ENCODE data around the gene PIM3. TPM values are rescaled to one million over a fixed set of nuclear protein-coding genes. Genes with fewer than 3 reads are reported as not detected.

Gene PIM3
- polyA plus RNA-seq, 1 of the 3 experiments (the other 2 are of a cell fraction) = 15.3 TPM

DNA sequence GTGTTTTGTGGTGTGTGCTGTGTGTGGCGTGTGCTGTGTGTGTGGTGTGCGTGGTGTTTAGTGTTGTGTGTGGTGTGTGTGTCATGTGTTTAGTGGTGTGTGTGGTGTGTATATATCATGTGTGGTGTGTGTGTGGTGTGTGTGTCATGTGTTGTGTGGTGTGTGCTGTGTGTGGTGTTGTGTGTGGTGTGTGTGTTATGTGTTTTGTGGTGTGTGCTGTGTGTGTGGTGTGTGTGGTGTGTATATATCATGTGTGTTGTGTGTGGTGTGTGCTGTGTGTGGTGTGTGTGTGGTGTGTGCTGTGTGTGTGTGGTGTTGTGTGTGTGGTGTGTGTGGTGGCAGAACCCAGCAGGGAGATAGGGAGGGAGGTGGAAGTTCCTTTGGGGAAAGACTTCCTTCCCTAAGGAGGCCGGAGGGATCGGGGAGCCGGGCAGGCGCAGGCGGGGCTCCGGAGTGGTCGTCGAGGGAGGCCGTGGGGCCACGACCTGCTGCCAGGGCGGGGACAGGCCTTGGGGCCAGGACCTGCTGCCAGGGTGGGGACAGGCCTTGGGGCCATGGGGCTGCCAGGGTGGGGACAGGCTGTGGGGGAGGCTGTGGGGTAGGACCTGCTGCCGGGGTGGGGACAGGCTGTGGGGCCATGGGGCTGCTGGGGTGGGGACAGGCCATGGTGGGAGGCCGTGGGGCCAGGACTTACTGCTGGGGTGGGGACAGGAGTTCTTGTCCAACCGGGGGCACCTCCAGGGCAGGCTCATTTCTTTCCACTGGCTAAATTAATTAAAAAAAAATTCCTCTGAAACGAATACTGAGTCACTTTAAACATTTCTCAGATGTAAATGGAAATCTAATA lies 15.2 kb downstream of the PIM3 start:
- Histone ChIP-seq H4K20me1 (ENCODE audit: insufficient read depth) (no peaks in the 10 kb centered on the region), H3K4me3 (ENCODE audit: low read depth in 2 of 2, low read length in 1 of 2) (no peak overlapping the region), H3K36me3 (replicated peaks in 1 of 2; ENCODE audit: control insufficient read depth in 1 of 2, insufficient read depth in 2 of 2, low read length in 1 of 2) (no peaks in the 10 kb centered on the region), H3K4me1 (ENCODE audit: control insufficient read depth in 1 of 2, insufficient read depth in 2 of 2, low read depth in 1 of 2, low read length in 1 of 2) (no peaks in the 10 kb centered on the region; a peak in 1 of 4 replicates), H3K27ac (ENCODE audit: low read depth in 2 of 2, low read length in 1 of 2) (no peak overlapping the region), H3K9me2 (no peaks in the 10 kb centered on the region), H3K27me3 (ENCODE audit: insufficient read depth) (no peaks in the 10 kb centered on the region), H3K4me2 (no peak overlapping the region), H3F3A (replicated peaks; ENCODE audit: insufficient read depth) (peaks cover 13% of the 10 kb centered on the region), H2AFZ (ENCODE audit: low read depth) (no peak overlapping the region), H3K9ac (no peak overlapping the region), H3K9me3 (no peaks in the 10 kb centered on the region), H3K79me2 (ENCODE audit: insufficient read depth) (no peaks in the 10 kb centered on the region)
- CTCF ChIA-PET = interaction anchor here (1.4 kb wide), 1 partner anchor 46 kb away, joined by 4 read pairs; no protein-coding TSS in a partner anchor
- TF ChIP-seq, protein P1, sequence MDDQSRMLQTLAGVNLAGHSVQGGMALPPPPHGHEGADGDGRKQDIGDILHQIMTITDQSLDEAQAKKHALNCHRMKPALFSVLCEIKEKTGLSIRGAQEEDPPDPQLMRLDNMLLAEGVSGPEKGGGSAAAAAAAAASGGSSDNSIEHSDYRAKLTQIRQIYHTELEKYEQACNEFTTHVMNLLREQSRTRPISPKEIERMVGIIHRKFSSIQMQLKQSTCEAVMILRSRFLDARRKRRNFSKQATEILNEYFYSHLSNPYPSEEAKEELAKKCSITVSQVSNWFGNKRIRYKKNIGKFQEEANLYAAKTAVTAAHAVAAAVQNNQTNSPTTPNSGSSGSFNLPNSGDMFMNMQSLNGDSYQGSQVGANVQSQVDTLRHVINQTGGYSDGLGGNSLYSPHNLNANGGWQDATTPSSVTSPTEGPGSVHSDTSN (IDR thresholded peaks at IDR 0.05) = no peak
- TF ChIP-seq NFIC (IDR thresholded peaks at IDR 0.05; ENCODE audit: borderline replicate concordance) = no peak
- 22% methylated on average over 7 of the region's 17 CpGs for WGBS (ENCODE audit: low lambda C conversion rate)
- peak; percentile 55 for DNase-seq
- POLR2A ChIA-PET = no interaction called here

DNA sequence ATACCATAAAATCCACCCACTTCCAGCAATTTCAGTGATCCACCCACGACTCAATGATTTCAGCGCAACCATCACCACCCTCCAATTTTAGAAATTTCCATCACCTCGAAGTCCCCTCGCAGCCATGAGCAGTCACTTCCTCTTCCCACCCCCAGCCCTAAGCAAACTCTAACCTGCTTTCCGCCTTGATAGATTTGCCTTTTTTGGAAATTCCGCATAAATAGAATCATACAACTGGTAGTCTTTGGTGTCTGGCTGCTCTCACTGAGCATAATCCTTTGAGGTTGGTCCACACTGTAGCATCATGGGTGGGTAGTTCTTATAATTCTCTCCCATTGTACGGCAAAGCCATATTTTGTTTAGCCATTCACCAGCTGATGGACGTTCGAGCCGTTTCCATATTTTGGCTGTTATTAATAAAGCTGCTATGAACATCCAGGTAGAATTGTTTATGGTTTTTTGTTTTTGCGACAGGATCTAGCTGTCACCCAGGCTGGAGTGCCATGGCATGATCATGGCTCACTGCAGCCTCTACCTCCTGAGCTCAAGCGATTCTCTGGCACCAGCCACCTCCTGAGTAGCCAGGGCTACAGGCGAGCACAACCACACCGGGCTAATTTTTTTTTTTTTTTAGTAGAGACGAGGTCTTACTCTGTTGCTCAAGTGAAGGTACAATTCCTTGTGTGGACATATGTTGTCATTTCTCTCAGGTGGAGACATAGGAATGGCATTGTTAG lies 16.0 kb downstream of the PIM3 start:
- H3K27ac ChIP-seq (ENCODE audit: low read depth in 2 of 2, low read length in 1 of 2) = no peak overlapping the region
- H3K27me3 ChIP-seq (ENCODE audit: insufficient read depth) = no peaks in the 10 kb centered on the region; the same call in 1 of the 2 replicates
- no peaks in the 10 kb centered on the region for H3K9me3 ChIP-seq
- 30% methylated on average over 15 of the region's 15 CpGs for WGBS (ENCODE audit: low lambda C conversion rate)
- H3K9me2 ChIP-seq = no peaks in the 10 kb centered on the region
- no peak overlapping the region for H2AFZ ChIP-seq (ENCODE audit: low read depth)
- H3K9ac ChIP-seq = no peak overlapping the region
- peak; percentile 28 for DNase-seq
- POLR2A ChIA-PET = no interaction called here
- CTCF ChIA-PET = interaction anchor here (1.4 kb wide), 1 partner anchor 47 kb away, joined by 4 read pairs; no protein-coding TSS in a partner anchor
- no peak overlapping the region for H3K4me3 ChIP-seq (ENCODE audit: low read depth in 2 of 2, low read length in 1 of 2)
- H3F3A ChIP-seq (replicated peaks; ENCODE audit: insufficient read depth) = peaks cover 13% of the 10 kb centered on the region
- no peaks in the 10 kb centered on the region; a peak in 1 of 4 replicates for H3K4me1 ChIP-seq (ENCODE audit: control insufficient read depth in 1 of 2, insufficient read depth in 2 of 2, low read depth in 1 of 2, low read length in 1 of 2)
- H4K20me1 ChIP-seq (ENCODE audit: insufficient read depth) = no peaks in the 10 kb centered on the region
- no peaks in the 10 kb centered on the region for H3K79me2 ChIP-seq (ENCODE audit: insufficient read depth)
- H3K4me2 ChIP-seq = no peak overlapping the region
- no peaks in the 10 kb centered on the region for H3K36me3 ChIP-seq (replicated peaks in 1 of 2; ENCODE audit: control insufficient read depth in 1 of 2, insufficient read depth in 2 of 2, low read length in 1 of 2)
- TF ChIP-seq, protein P2, sequence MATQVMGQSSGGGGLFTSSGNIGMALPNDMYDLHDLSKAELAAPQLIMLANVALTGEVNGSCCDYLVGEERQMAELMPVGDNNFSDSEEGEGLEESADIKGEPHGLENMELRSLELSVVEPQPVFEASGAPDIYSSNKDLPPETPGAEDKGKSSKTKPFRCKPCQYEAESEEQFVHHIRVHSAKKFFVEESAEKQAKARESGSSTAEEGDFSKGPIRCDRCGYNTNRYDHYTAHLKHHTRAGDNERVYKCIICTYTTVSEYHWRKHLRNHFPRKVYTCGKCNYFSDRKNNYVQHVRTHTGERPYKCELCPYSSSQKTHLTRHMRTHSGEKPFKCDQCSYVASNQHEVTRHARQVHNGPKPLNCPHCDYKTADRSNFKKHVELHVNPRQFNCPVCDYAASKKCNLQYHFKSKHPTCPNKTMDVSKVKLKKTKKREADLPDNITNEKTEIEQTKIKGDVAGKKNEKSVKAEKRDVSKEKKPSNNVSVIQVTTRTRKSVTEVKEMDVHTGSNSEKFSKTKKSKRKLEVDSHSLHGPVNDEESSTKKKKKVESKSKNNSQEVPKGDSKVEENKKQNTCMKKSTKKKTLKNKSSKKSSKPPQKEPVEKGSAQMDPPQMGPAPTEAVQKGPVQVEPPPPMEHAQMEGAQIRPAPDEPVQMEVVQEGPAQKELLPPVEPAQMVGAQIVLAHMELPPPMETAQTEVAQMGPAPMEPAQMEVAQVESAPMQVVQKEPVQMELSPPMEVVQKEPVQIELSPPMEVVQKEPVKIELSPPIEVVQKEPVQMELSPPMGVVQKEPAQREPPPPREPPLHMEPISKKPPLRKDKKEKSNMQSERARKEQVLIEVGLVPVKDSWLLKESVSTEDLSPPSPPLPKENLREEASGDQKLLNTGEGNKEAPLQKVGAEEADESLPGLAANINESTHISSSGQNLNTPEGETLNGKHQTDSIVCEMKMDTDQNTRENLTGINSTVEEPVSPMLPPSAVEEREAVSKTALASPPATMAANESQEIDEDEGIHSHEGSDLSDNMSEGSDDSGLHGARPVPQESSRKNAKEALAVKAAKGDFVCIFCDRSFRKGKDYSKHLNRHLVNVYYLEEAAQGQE (IDR thresholded peaks at IDR 0.05; ENCODE audit: low read depth, low read length) = no peak
- TF ChIP-seq YY1 (IDR thresholded peaks at IDR 0.05; ENCODE audit: low read depth) (no peak), RAD21 (IDR thresholded peaks at IDR 0.05; ENCODE audit: low read length) (no peak), TEAD4 (IDR thresholded peaks at IDR 0.05; ENCODE audit: borderline replicate concordance, insufficient read depth) (no peak), RXRA (IDR thresholded peaks at IDR 0.05; ENCODE audit: borderline replicate concordance, low read depth) (no peak), CHD2 (IDR thresholded peaks at IDR 0.05; ENCODE audit: low read length, partially characterized antibody) (no peak), POLR2AphosphoS5 (IDR thresholded peaks at IDR 0.05; ENCODE audit: low read depth, low read length) (no peak), FOXJ3 (CRISPR knock-in tag; IDR thresholded peaks at IDR 0.05) (no peak)
- TF ChIP-seq, protein P3, sequence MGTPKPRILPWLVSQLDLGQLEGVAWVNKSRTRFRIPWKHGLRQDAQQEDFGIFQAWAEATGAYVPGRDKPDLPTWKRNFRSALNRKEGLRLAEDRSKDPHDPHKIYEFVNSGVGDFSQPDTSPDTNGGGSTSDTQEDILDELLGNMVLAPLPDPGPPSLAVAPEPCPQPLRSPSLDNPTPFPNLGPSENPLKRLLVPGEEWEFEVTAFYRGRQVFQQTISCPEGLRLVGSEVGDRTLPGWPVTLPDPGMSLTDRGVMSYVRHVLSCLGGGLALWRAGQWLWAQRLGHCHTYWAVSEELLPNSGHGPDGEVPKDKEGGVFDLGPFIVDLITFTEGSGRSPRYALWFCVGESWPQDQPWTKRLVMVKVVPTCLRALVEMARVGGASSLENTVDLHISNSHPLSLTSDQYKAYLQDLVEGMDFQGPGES (IDR thresholded peaks at IDR 0.05; ENCODE audit: low read depth, low read length) = no peak
- TF ChIP-seq, protein P4, sequence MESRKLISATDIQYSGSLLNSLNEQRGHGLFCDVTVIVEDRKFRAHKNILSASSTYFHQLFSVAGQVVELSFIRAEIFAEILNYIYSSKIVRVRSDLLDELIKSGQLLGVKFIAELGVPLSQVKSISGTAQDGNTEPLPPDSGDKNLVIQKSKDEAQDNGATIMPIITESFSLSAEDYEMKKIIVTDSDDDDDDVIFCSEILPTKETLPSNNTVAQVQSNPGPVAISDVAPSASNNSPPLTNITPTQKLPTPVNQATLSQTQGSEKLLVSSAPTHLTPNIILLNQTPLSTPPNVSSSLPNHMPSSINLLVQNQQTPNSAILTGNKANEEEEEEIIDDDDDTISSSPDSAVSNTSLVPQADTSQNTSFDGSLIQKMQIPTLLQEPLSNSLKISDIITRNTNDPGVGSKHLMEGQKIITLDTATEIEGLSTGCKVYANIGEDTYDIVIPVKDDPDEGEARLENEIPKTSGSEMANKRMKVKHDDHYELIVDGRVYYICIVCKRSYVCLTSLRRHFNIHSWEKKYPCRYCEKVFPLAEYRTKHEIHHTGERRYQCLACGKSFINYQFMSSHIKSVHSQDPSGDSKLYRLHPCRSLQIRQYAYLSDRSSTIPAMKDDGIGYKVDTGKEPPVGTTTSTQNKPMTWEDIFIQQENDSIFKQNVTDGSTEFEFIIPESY (IDR thresholded peaks at IDR 0.05; ENCODE audit: borderline replicate concordance, low read depth) = no peak
- TF ChIP-seq, protein P5, sequence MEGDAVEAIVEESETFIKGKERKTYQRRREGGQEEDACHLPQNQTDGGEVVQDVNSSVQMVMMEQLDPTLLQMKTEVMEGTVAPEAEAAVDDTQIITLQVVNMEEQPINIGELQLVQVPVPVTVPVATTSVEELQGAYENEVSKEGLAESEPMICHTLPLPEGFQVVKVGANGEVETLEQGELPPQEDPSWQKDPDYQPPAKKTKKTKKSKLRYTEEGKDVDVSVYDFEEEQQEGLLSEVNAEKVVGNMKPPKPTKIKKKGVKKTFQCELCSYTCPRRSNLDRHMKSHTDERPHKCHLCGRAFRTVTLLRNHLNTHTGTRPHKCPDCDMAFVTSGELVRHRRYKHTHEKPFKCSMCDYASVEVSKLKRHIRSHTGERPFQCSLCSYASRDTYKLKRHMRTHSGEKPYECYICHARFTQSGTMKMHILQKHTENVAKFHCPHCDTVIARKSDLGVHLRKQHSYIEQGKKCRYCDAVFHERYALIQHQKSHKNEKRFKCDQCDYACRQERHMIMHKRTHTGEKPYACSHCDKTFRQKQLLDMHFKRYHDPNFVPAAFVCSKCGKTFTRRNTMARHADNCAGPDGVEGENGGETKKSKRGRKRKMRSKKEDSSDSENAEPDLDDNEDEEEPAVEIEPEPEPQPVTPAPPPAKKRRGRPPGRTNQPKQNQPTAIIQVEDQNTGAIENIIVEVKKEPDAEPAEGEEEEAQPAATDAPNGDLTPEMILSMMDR (IDR thresholded peaks at IDR 0.05) = no peak
- TF ChIP-seq, protein P6, sequence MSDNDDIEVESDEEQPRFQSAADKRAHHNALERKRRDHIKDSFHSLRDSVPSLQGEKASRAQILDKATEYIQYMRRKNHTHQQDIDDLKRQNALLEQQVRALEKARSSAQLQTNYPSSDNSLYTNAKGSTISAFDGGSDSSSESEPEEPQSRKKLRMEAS (IDR thresholded peaks at IDR 0.05; ENCODE audit: low read depth) = no peak
